Measurements from ENCODE around the gene LAT.

DNA sequence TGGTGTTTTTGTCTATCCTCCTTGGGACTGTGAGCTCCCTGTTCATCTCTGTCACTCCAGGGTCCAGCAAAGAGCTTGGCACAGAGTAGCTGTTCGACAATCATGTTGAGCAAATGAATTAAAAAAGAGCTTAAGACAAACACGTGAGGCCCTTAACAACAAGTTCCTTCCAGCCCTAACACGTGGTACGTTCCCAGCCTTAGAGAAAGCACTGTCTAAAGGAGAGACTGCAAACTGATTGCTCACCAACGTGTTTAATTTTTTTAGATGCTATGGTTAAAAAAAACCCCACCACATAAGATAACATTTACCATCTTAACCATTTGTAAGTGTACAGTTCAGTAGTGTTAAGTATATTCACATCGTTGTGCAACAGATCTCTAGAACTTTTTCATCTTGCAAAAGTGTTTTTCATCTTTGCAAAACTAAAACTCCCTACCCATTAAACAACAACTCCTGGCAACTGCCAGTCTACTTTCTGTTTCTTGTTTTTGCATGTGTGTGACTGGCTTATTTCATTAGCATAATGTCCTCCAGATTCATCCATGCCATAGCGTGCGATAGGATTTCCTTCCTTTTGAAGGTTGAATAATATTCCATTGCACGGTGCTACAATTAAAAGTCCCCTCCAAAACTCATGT, 28.2 kb downstream of the LAT start:
- TF ChIP-seq EZH2 (IDR thresholded peaks at IDR 0.05; ENCODE audit: insufficient read depth, poor library complexity, severe bottlenecking), result no peak
- TF ChIP-seq EZH2phosphoT487 (IDR thresholded peaks at IDR 0.05; ENCODE audit: insufficient read depth, low read depth), result no peak
